HL-60 (cell line): Measurements from ENCODE around the gene COL2A1.

ENCODE experiments used
- DNase-seq, 2 experiments: peaks; one replicate each; pipeline ENCODE4 v3.0.0-alpha.2; 2010 to 2020; ENCODE audit warnings: low read depth in 1 of 2, low spot score in 1 of 2
- H3K27ac ChIP-seq: fragments of 250-450 bp; sonication (Bioruptor Pico); replicated peaks from 2 replicates; pipeline ENCODE4 v1.5.1; 2020; ENCODE audit warnings: mild to moderate bottlenecking, moderate library complexity
- H3K27me3 ChIP-seq: fragments of 250-450 bp; sonication (Bioruptor Pico); 2 replicates; pipeline ENCODE4 v1.5.1; 2021; ENCODE audit warnings: mild to moderate bottlenecking, moderate library complexity; ENCODE audit not compliant: insufficient read depth, poor library complexity, severe bottlenecking
- H3K4me3 ChIP-seq: replicated peaks from 2 replicates; pipeline ENCODE4 v1.5.1; 2011; ENCODE audit warnings: mild to moderate bottlenecking, control low read depth, low read length; ENCODE audit not compliant: insufficient read depth
- GABPA ChIP-seq: IDR thresholded peaks from 2 replicates; pipeline ENCODE4 v1.6.1; 2012; ENCODE audit warnings: low read depth
- POLR2AphosphoS5 ChIP-seq: IDR thresholded peaks from 2 replicates; pipeline ENCODE4 v1.6.1; 2012; ENCODE audit warnings: low read depth
- SPI1 ChIP-seq: IDR thresholded peaks from 2 replicates; pipeline ENCODE4 v1.6.1; 2012; ENCODE audit warnings: low read depth, mild to moderate bottlenecking, borderline replicate concordance
- TF ChIP-seq, protein P1 (sequence below): IDR thresholded peaks from 2 replicates; pipeline ENCODE4 v1.6.1; 2012; ENCODE audit warnings: low read depth; ENCODE audit not compliant: insufficient replicate concordance
- TF ChIP-seq, protein P2 (sequence below): IDR thresholded peaks from one replicate; pipeline ENCODE4 v1.5.1; 2011; ENCODE audit warnings: low read length, control low read depth, inconsistent platforms; ENCODE audit not compliant: insufficient read depth

COL2A1 gene

DNA sequence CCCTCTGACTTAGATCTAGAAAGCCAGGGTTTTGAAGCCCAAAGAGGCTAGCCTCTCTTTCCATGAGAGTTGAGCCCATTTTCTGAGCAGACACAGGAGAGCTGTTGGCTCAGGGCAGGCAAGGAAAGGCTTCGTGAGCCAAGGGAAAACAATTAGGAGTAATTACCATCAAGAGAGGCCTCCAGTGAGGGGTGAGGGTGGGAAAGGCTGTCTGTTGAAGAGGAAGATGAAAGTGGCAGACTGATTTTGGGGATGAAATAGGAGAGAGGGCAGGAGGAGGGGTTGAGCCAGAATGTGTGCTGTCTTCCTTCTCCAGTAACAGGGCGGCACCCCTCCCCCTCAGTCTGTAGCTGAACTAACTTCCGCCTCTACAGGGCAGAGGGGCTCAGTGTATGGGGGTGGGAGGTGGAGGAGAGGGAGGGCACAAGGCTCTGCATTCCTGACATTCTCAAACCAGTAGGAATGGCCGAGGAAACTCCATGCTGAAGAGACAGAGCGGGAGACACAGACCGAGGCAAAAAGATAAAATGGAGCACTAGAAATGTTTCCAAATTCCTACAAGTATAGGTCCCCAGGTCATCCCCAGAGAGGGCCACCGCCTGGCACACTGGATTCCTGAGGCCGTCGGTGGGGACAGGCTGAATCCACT is 33.1 kb upstream of the COL2A1 start:
- H3K27me3 ChIP-seq, result no peaks in the 10 kb centered on the region

DNA sequence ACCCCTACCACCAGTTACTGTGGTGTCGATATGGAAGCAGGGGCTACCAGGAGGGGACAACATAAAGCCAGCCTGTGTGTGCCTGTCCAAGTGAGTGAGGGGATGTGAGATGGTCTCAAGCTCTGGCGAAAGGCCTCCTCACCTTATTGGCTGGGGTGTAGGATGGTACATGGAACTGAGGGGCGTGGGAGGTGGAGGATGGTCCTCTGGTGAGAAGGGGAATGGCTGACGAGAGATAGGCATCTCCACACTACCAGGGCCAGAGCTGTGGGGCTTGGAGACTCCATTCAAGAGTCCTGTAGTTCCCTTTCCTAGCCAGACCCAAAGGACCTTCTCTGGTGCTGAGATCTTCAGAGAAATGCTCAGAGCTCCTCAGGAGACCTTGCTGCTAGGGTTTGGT is 32.5 kb upstream of the COL2A1 start:
- no peaks in the 10 kb centered on the region for H3K27me3 ChIP-seq
- no peak overlapping the region for H3K27ac ChIP-seq
- DNase-seq, result no peak
- H3K4me3 ChIP-seq, result no peak overlapping the region
- TF ChIP-seq, protein P1, sequence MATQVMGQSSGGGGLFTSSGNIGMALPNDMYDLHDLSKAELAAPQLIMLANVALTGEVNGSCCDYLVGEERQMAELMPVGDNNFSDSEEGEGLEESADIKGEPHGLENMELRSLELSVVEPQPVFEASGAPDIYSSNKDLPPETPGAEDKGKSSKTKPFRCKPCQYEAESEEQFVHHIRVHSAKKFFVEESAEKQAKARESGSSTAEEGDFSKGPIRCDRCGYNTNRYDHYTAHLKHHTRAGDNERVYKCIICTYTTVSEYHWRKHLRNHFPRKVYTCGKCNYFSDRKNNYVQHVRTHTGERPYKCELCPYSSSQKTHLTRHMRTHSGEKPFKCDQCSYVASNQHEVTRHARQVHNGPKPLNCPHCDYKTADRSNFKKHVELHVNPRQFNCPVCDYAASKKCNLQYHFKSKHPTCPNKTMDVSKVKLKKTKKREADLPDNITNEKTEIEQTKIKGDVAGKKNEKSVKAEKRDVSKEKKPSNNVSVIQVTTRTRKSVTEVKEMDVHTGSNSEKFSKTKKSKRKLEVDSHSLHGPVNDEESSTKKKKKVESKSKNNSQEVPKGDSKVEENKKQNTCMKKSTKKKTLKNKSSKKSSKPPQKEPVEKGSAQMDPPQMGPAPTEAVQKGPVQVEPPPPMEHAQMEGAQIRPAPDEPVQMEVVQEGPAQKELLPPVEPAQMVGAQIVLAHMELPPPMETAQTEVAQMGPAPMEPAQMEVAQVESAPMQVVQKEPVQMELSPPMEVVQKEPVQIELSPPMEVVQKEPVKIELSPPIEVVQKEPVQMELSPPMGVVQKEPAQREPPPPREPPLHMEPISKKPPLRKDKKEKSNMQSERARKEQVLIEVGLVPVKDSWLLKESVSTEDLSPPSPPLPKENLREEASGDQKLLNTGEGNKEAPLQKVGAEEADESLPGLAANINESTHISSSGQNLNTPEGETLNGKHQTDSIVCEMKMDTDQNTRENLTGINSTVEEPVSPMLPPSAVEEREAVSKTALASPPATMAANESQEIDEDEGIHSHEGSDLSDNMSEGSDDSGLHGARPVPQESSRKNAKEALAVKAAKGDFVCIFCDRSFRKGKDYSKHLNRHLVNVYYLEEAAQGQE, result no peak
- TF ChIP-seq GABPA, result no peak
- no peak for TF ChIP-seq SPI1
- TF ChIP-seq POLR2AphosphoS5, result no peak
- TF ChIP-seq, protein P2, sequence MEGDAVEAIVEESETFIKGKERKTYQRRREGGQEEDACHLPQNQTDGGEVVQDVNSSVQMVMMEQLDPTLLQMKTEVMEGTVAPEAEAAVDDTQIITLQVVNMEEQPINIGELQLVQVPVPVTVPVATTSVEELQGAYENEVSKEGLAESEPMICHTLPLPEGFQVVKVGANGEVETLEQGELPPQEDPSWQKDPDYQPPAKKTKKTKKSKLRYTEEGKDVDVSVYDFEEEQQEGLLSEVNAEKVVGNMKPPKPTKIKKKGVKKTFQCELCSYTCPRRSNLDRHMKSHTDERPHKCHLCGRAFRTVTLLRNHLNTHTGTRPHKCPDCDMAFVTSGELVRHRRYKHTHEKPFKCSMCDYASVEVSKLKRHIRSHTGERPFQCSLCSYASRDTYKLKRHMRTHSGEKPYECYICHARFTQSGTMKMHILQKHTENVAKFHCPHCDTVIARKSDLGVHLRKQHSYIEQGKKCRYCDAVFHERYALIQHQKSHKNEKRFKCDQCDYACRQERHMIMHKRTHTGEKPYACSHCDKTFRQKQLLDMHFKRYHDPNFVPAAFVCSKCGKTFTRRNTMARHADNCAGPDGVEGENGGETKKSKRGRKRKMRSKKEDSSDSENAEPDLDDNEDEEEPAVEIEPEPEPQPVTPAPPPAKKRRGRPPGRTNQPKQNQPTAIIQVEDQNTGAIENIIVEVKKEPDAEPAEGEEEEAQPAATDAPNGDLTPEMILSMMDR, result no peak

More for the DNA sequence above, 33.1 kb upstream of the COL2A1 start:
- Histone ChIP-seq H3K27ac (no peak overlapping the region), H3K4me3 (no peak overlapping the region)
- TF ChIP-seq, protein P1, result no peak
- TF ChIP-seq GABPA, result no peak
- TF ChIP-seq POLR2AphosphoS5, result no peak
- TF ChIP-seq, protein P2, result no peak
- TF ChIP-seq SPI1, result no peak
- no peak for DNase-seq

DNA sequence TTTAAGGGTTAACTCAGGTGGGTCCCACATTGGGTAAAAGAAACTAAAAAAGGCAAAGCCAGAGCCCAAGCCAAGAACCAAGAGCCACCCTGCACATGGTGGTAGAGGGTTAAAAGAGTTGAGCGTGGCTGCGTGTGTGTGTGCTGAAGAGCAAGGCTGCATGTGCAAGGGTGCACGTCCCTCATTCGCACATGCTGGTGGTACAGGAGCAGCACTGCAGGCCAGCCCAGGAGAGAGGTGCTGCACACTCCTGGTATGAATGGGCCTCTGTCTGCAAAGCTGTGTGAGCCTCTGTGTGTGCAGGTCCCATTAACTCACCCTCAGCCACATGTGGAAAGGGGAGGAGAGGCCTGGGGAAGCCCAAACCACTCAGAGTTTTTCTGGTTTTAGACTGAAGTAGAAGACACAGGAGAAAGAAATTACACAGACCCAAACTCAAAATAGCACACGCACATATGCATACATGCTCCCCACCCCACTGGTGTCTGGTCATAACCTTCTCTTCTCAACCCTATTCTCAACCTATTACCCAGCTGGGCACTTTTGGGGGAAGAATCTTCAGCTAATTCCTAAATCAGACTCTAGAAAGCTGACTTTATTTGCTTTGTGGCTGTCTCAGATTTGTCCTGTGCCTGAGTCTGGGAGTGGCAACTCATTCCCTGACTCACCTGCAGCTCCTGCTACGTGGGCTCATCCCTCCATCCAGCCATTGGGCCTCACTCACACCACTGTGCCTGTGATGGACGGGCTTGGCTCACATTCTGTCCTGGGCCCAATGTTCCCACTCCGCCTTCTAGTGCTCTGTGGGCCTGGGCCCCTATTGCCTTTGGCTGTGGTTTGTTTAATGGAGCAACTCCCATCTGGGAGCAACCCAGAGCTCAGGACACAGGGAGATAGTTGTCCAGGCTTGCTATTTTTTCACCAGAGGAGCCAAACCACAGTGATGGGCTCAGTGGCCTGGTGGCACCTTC is 30.8 kb upstream of the COL2A1 start:
- Histone ChIP-seq H3K4me3 (no peak overlapping the region), H3K27me3 (no peaks in the 10 kb centered on the region), H3K27ac (no peak overlapping the region)
- TF ChIP-seq GABPA (no peak), SPI1 (no peak)
- TF ChIP-seq, protein P1, result no peak
- no peak for DNase-seq
